ENCODE results near the gene AUTS2. TPM values are rescaled to one million over a fixed set of nuclear protein-coding genes. Genes with fewer than 3 reads are reported as not detected.

AUTS2 gene
- total RNA-seq, 1 experiment from 2014 or later, result 256 TPM

GRCh38 chr7:69762821-69763352 lies 164.6 kb downstream of the AUTS2 start:
- no peaks in the 10 kb centered on the region for H3K36me3 Mint-ChIP-seq (ENCODE audit: insufficient read depth in 1 of 3, low read depth in 3 of 3)
- H3K27ac Mint-ChIP-seq, result no peak overlapping the region
- no peaks in the 10 kb centered on the region for H4K20me1 ChIP-seq (ENCODE audit: control insufficient read depth, insufficient read depth, insufficient read length)
- H3K27me3 Mint-ChIP-seq (ENCODE audit: low read depth), result no peaks in the 10 kb centered on the region
- H2BK5ac ChIP-seq (ENCODE audit: insufficient read length, low read length), result no peak overlapping the region
- H3K4me1 Mint-ChIP-seq, result peaks cover 9 to 18% of the 10 kb centered on the region in 2 experiments
- no peak overlapping the region for H2BK12ac ChIP-seq (ENCODE audit: insufficient read length, low read depth, low read length)
- no CpG with 5 or more reads among the region's 3 CpGs for WGBS (ENCODE audit: extremely low coverage, insufficient read length, low lambda C conversion rate)
- no peaks in the 10 kb centered on the region for H3K4me1 ChIP-seq (ENCODE audit: insufficient read depth, low read length)
- no peaks in the 10 kb centered on the region for H3K79me2 ChIP-seq (ENCODE audit: insufficient read depth, low read length)
- H3K4me2 ChIP-seq (ENCODE audit: insufficient read depth, insufficient read length, low read length), result no peak overlapping the region
- H3K9me3 Mint-ChIP-seq, result no peaks in the 10 kb centered on the region
- no peaks in the 10 kb centered on the region for H3K9me3 ChIP-seq (ENCODE audit: control insufficient read depth, low read depth, low read length)
- H3K14ac ChIP-seq (ENCODE audit: insufficient read depth, low read length), result no peak overlapping the region
- no peak overlapping the region for H2AFZ ChIP-seq (ENCODE audit: low read length)
- H2BK15ac ChIP-seq (ENCODE audit: low read depth, low read length), result no peak overlapping the region
- no peak overlapping the region for H3K56ac ChIP-seq (ENCODE audit: insufficient read length, low read depth, low read length)
- no peak overlapping the region for H3K23ac ChIP-seq (ENCODE audit: insufficient read length, low read depth, low read length)
- H3K79me1 ChIP-seq (ENCODE audit: insufficient read depth, low read depth, low read length, poor library complexity, severe bottlenecking), result no peaks in the 10 kb centered on the region
- H2AK5ac ChIP-seq (ENCODE audit: insufficient read length, low read length), result no peak overlapping the region
- TF ChIP-seq CTCF (conservative IDR thresholded peaks at IDR 0.05), result no peak
- no peak overlapping the region for H4K5ac ChIP-seq (ENCODE audit: insufficient read length, low read depth, low read length)
- no peak overlapping the region for H3K4me3 Mint-ChIP-seq
- no peak overlapping the region for H3T11ph ChIP-seq (ENCODE audit: low read length)
- no peak overlapping the region for H4K8ac ChIP-seq (replicated peaks; ENCODE audit: insufficient read length, low read depth, low read length)
- H2BK20ac ChIP-seq (ENCODE audit: low read depth, low read length, poor library complexity, severe bottlenecking), result no peak overlapping the region
- no peak overlapping the region for H3K18ac ChIP-seq (ENCODE audit: insufficient read length, low read depth, low read length)
- H4K91ac ChIP-seq (ENCODE audit: insufficient read length, low read depth, low read length), result no peak overlapping the region
- H3K4ac ChIP-seq (ENCODE audit: low read depth, low read length), result no peak overlapping the region
- H3K27me3 ChIP-seq (ENCODE audit: insufficient read depth, low read length), result no peaks in the 10 kb centered on the region
- DNase-seq, result no peak
- no peaks in the 10 kb centered on the region for H3K23me2 ChIP-seq (ENCODE audit: insufficient read length, low read depth, low read length, poor library complexity, severe bottlenecking)
- no peak overlapping the region for H2BK120ac ChIP-seq (ENCODE audit: low read depth, low read length, poor library complexity, severe bottlenecking)
- H3K9ac ChIP-seq (ENCODE audit: extremely low read depth, insufficient read length, low read length), result no peak overlapping the region
- H3K27ac ChIP-seq (ENCODE audit: insufficient read length, low read depth, low read length), result no peak overlapping the region

Data from H9 (cell line).